ENCODE measurements around the gene EGFLAM.

EGFLAM gene

DNA sequence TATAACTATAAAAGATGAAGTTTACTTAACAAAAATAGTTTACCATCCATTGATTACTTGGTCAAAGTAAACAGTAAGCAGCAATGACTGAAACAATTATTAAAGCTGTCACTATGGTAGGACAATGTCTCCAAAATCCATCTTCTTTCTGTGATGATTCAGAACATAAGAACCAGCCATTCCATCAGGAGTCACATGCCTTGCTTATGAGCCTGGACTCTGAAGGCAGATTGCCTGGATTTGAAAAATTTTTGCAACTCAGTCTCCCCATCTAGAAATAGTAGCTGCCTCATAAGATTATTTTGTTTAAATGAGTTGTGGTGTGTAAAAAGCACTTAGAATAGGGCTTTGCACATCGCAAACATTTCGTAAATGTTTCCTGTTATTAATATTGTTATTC is 161.9 kb downstream of the EGFLAM start:
- DNase-seq (ENCODE audit: low spot score): peak; percentile 51

DNA sequence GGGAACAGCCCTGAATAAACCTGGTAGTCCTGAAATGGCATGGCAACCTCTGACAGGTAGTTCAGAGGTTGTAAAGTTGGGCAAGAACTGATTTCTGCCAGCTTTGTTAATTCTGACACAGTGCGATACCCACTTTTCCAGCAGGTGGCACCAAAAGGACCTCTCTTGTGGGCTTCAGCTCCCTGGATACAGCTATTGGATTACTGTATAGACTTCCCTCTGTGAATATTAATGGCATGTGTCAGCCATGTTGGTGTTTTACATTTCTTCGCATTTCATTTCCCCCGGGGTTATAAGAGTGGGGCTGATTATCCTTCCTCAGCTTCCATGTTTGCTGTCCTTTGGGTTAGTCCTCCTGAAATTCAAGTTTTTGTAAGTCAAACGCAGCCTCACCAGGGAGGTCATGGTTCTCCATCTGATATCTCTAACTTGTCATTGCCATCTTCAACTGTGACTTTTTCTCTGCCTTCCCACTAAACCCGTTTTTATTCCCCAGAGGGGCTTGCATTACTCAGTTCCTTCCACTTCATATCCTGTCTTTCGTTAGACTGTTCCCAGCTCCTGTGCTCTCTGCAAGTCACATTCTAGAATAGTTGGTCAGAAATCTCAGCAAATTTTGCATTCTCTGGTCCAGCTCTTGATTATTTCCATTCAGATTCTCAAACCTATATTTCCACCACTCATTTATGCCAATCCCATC is 162.5 kb downstream of the EGFLAM start:
- DNase-seq (ENCODE audit: low spot score): peak; percentile 75

DNA sequence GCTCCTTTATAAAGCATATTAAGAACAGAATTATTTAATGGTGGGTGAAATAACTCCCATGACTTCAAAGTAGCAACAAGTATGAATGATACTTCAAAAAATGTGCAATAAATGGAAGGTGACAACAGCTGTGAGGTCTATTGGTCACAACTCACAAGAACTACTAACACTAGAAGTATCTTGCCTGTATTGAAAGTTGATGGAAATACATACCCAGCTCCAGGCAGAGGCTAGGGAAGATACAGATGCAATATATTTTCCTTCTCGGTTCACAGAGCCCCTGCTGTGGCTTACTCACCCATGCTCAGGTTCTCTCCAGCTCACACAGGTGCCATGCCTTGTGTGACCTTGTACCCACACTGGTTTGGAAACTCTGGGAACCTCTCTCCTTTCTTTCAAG is 164.3 kb downstream of the EGFLAM start:
- no peak for DNase-seq (ENCODE audit: low spot score)

DNA sequence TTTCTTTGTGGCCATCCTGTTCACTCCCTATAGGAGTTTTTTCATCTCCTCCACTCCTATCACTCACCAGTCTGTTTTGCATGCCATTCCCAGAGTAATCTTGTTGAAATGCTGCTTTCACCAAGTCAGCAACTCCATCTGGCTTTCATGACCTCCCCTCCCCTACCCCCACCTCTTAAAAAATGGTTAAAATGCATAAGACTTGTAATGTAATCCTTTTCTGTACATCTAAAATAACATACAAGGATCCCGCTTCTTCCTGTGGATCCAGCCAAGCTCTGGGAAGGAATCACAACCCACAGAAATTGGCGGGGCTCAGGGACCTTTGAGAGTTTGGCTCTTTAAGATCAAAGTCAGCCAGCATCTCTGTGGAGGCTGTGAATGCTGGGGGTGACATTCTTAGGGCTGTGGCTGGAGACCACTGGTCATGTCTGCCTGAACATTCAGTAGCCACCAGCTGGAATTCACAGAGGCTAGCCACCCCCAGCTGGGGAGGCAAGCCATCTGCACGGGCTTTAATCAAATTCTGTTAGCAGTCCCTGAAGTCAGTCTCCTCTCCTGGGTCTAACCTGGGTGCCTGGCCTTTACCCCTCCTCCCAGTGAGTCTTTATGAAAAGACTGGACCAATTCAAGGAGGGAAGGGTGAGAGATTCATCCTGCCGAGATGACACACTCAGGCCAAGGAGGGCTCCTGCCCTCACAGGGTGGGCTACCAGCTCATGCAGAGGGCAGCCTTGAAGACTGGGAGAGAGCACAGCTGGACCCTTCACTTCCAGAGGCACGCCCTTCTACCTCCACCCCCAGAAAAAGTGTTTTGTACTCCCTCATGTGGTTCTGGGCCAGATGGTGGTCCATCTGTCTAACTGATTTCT is 165.2 kb downstream of the EGFLAM start:
- DNase-seq (ENCODE audit: low spot score): no peak

DNA sequence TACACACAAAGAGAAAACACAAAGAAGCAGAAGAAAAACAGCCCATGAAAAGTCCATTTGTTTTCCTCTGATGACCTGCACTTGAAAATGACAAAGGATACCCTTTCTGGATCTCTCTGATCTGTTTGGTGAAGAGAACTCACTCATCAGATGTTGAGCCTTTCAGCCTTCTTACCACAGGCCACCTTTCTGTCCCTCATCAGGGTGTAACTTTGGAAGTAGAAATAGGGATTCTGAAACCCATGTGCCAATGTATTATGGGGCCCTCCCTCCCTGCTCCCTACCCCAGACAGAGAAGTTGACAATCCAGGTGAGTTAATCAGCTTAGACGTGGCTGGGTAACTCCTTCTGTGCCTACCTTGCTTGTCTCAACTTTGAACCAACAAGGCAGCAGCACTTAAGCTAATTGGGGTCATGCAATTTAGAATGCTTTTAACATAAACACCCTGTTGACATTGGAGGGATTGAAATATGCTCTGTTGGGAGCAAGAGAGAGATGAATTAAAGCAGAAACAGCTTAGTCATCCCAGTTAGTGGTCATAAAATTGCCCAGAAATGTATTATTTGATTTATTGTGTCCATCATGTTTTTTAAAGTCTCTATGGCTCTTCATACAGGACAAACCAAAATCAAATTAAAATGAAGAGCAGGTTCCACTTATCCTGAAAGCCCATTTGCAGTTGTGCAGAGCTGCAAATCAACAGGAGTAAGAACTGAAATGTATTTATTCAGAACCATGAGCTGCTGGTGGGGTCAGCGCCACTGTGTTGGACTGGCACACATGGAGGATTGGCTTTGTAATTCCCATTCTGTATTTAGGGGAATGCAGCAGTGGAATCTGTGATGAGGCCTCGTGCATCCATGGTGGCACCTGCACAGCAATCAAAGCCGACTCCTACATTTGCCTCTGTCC is 166.0 kb downstream of the EGFLAM start:
- DNase-seq (ENCODE audit: low spot score): no peak

DNA sequence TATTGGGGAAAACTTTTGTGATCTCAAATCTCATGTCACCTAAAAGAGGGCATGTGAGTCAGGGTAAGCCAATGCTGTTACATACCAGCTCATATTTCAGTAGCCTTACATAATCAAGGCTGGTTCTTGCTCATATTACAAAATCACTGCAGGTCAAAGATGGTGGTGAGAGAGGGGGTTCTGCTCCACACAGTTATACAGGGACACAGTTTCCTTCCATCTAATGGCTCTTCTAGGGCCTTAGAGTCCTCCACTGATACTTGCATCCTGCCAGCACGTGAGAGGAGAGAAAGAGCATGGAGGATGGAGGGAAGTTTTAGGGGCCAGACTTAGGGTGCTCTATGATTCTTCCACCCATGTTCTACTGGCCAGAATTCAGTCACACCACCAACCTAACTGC is 168.1 kb downstream of the EGFLAM start:
- peak; percentile 48 for DNase-seq (ENCODE audit: low spot score)

DNA sequence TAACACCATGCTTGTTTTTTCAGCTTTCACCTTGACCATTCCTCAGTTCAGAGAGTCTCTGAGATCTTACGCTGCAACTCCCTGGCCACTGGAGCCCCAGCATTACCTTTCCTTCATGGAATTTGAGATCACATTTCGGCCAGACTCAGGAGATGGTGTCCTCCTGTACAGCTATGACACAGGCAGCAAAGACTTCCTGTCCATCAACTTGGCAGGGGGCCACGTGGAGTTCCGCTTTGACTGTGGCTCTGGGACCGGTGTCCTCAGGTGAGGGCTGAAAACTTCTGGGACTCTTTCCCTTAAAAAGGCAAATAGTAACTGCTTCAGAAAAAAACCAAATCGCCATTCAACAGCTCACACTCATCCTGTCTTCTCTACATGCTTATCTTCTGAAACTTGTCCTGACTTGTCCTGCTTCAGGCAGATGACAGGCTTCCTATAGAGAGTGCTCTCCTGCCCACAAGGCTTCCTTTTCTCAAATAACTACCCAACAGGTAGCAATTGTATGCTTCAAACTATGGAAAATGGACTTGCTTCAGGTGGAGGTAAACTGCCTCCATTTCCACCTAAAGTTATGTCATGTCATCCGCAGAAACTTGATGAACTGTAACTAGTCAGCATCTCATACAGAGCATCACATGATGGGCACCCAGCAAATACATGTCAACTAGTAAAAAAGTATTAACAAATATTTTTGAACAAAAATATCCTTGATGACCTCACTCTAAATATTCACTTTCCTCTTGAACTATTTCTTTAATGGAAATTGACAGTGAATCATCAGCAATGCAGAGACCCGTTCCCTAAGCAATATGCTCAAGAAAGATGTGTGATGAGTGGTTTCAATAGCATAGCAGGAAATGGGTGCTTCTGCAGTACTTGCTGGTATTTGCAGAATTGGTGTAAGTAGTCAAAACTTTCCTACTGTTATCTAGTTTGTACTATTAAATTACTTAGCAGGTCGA is 168.9 kb downstream of the EGFLAM start:
- no peak for DNase-seq (ENCODE audit: low spot score)

DNA sequence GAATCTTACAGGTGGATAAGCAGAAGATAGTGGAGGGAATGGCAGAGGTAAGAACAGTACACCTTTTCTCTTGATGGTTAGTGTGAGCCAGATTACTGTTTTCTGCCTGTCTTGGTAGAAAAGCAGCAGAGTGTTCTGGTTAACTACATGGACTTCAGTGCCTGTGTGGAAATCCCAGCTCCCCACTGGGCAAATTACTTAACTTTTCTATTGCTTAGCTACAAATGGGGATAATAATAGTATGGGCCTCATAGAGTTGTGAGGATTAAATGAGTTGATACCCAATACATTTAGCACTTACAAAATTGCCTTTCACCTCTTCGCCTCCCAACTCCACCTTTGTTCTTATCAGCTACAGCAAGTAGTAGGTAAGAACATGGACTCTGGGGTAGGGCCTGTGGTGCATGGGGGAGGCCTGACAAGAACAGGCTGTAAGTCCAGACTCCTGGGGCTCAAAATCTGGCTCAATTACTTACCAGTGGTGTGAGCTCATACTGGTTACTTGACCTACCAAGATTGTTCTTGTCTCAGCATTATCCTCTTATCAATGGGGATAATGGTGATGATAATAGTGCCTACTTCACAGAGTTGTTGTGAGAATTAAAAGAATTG is 173.0 kb downstream of the EGFLAM start:
- DNase-seq (ENCODE audit: low spot score): no peak

DNA sequence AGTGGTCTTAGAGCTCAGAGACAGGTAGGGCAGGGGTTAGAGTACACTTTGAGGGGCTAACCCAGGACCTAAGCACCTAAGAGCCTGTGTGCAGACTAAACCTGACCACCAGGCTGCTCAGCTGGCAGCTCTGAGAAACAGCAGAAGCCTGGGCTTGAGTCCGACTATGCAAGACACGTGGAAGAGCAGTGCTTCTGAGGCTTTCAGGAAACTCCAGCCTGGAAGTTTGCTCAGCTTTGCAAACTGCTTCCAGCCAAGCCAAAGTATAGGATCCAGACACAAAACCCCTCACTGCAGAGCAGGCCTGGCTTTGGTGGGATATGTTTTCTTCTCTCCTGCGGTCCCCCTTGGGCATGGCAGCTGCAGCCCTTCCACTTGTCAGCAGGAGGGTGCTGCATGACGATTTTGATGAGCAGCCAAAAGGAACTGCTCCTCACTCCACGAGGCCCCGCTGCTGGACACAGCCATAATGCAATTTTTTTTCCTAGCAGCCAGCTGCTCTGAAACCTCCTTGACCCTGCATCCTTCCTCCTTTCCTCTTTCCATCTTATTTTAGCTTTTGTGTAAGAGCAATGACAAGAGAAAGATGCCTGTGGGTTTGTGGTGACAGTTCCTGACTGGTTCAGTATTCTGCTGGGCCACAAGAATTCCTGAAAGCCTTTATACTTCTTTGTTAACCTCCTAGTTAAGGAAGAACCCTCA is 175.0 kb downstream of the EGFLAM start:
- DNase-seq (ENCODE audit: low spot score): peak; percentile 80

DNA sequence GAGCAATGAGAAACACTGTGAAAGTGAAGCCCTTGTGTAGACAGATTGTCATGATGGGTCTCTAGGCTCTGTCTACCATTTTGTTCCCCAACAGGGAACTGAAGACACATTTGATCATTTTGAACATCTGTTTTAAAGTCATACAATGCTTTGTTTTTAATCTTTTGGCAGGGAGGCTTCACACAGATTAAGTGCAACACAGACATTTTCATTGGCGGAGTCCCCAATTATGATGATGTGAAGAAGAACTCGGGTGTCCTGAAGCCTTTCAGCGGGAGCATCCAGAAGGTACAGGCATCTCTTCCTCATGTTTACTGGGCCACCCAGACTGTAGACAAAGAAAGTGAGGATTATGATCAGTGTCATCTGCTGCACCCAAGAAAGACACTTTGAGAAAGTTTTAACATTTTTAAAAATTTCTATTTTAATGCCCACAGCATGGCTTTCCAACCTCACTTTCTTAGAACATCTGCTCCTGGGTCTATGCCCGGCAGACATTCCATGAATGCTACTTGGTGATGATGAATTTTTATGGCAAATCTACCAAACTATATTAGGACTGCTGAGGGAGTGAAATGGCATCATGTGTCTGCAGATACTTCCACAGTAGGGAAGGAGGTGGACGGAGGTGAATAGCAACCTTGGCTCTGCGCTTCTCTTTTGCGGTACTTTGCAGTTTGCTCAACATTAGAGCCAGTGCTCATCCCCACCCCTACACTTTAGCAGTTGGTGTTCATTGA is 176.8 kb downstream of the EGFLAM start:
- peak; percentile 72 for DNase-seq (ENCODE audit: low spot score)

DNA sequence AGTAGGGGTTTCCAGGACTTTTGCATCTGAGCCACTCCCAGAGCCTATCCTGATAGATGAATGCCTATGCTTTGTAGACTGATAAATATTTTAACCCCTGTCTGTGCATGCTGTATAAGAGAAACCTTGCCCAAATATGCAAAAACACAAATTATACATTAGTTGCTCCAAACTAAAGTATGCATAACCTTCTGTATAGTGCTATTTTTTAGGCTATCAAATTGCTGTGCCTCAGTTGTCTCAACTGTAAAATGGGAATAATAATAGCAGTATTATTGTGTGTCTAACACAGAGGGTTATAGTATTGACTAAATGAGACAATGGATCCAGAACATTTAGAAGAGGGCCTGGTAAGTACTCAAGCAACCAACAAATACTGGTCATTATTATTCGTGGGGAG is 180.4 kb downstream of the EGFLAM start:
- no peak for DNase-seq (ENCODE audit: low spot score)

DNA sequence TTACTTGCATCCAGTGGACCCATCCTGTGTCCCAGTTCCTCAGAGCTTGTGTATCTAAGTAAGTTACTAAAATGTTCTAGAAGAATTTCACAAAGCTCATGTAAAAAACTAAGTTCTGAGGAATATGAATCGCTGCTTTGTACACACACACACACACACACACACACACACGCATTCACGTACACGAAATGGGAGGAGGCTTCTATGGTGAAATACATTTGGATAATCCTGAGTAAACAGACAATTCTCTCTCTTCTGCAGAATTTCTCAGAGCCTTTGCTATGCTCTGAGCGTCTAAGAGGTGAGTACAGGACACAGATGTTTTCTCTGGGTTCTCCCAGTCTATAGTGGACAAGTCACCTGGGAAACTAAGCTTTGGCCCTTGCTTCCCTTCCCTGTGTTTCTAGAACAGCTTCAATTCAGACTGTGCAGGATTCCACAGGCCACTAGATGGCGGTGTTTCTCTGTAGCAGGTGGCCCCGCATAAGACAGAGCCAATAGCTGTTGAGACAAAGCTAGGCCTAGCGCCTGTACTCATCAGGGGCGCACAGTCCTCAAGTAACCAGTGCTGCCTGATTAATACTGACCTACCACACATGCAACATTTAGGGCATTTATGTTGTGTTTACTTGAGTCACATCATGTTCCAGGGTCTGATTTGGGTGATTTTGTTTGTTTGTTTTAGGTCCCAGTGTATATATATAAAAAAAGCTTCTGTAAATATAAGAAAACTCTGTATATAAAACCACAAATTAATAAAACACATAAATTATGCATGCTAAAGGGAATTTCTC is 183.3 kb downstream of the EGFLAM start:
- peak; percentile 88 for DNase-seq (ENCODE audit: low spot score)

DNA sequence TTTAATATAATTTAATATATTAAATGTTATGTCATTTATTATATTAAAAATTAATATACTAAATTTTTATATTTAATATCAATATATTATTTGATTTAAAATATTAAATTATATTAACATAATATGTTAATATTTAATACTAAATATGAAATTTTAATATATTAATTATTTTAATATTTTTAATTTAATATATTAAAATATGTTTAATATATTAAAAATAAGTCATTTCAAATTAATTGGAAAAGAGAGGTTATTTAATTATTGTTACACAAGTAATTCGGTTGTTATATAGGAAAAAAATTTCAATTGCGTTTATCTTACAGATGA is 183.9 kb downstream of the EGFLAM start:
- no peak for DNase-seq (ENCODE audit: low spot score)

DNA sequence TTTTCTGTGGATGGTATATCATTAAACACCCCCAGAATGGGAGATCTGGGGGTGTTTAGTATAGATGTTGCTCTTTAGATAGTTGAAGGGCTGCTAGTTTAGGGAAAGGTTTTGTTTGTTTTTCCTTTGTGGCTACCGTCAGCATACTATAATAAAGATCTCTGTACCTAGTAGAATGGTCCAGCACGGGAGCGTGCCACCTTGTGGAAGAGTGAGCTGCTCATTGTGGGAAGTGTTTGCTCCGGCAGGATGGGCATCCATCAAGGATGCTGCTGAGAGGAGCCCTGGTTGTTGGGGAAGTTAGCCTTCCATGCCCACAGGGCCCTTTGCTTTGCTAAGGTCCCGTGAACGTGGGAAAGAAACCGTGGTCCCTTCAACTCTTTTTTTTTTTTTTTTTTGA is 185.0 kb downstream of the EGFLAM start:
- no peak for DNase-seq (ENCODE audit: low spot score)

DNA sequence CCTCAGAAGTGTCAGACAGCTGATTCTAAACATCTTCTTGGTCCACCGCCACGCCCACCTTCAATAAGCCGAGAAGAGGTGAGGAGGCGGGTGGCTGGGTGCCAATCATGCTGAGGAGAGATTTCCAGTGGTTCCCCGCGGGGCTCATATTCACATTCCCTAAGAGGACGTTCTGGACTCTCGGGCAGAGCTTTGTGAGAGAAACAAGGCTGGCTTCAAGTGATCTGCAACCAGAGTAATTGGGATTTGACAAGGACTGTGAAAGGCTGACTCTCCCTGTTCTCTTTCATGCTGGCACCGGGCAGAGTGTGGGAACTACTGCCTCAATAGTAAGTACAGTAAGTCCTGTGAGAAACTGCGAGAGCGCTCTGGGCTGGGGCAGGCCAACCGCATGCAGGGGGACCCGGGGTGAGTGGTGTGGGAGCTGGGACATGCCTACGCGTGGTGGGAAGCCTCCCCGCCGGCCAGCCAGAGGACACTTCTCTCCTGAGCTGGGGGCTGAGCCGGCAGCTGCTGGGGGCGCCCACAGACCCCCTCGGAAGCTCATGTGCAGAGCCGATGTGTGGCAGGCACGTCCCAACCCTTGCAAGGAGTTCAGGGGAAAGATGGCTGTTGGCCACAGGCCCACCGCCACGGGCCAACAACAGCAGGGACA is 187.1 kb downstream of the EGFLAM start:
- DNase-seq (ENCODE audit: low spot score): no peak

DNA sequence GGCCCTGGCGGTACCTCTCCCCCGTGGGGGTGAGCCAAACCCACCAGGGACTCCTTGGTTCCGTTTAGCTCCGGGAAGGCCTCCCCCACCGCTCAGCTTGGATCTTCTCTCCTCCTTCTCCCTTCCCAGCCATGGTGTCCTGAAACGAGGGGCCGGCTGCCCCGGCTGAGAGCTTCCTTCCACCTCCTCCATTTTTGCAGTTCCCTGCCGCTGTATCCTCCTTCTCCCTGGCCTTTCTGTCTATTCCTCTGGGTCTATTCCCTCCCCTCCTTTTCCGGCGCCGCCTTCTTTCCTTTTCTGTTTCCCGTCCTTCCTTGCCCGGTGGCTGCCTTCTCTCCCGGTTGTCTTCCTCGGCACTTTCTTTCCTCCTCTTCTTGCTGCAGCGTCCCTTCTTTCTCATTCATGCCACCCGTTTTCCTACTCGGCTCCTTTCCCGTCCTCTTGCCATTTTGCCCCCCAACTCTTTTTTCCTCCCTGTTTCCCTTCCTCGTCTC is 187.7 kb downstream of the EGFLAM start:
- DNase-seq (ENCODE audit: low spot score): no peak

DNA sequence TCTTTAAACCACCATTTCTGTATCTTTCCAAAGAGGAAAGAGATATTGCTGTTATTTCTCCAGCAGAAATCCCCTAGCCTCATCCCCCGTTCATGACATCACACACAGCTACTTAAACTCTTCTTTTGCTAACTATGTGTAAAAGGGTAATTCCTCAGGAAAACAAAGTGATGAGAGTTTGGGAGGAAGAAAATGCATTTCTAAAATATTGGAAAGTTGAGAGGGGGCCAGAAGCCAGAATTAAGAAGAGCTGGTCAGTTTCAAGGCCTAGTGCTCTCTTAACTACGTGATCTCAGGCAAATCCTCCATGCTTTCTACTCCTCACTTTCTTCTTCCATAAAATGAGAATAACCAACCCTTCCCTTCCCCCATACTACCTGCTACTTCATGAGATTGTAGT is 188.7 kb downstream of the EGFLAM start:
- no peak for DNase-seq (ENCODE audit: low spot score)

DNA sequence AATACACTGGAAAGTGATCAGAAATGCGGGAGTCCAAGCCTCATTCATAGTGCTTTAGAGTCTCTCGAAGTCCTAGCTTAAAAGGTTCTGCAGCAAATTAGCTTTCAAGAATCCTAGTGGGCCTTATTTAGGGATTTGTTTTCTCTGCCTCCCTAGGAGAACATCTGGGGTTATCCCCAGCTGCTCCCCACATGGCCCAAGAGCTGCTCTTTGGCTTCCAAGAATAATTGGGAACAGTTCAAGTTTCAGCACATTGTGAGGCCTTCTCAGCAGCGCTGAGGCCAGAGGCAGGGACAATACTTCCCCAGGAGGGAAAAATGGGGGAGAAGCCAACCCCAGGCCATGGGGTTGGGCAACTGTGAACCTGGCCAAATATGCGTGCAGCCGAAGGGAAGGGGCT is 189.4 kb downstream of the EGFLAM start:
- DNase-seq (ENCODE audit: low spot score): peak; percentile 21
